Coronary artery (tissue), 2 donors: ENCODE data around the gene FAM228B.

ENCODE experiments used
- DNase-seq: peaks from one replicate; pipeline ENCODE4 v3.0.0-alpha.2; 2017; ENCODE audit warnings: low spot score
- H3K27ac ChIP-seq, 2 donors: fragments of 200-600 bp; sonication (generic); one replicate each; pipeline ENCODE4 v1.5.1; 2016 to 2019
- H3K4me3 ChIP-seq: fragments of 200-600 bp; sonication (generic); 2 replicates; pipeline ENCODE4 v1.5.1; 2016; ENCODE audit warnings: mild to moderate bottlenecking, moderate library complexity
- CTCF ChIP-seq: fragments of 200-600 bp; sonication (generic); IDR thresholded peaks from one replicate; pipeline ENCODE4 v1.5.1; 2019; ENCODE audit warnings: antibody characterized with exemption

Gene FAM228B

GRCh38 chr2:24208490-24208889 lies 85.2 kb downstream of the FAM228B start:
- no peak for DNase-seq
- Histone ChIP-seq H3K27ac (no peak overlapping the region), H3K4me3 (no peak overlapping the region)
- TF ChIP-seq CTCF: no peak

- Histone ChIP-seq H3K4me3 (no peak overlapping the region), H3K27ac (no peak overlapping the region)
- DNase-seq: no peak
- TF ChIP-seq CTCF: no peak
Measured at GRCh38 chr2:24209389-24210105, 86.3 kb downstream of the FAM228B start.

GRCh38 chr2:24210106-24210455 lies 86.8 kb downstream of the FAM228B start:
- no peak for TF ChIP-seq CTCF
- Histone ChIP-seq H3K4me3 (no peak overlapping the region), H3K27ac (no peak overlapping the region)
- no peak for DNase-seq

GRCh38 chr2:24210723-24211122 lies 87.5 kb downstream of the FAM228B start:
- Histone ChIP-seq H3K27ac (no peak overlapping the region), H3K4me3 (no peak overlapping the region)
- TF ChIP-seq CTCF: no peak
- no peak for DNase-seq

GRCh38 chr2:24211408-24211807 lies 88.1 kb downstream of the FAM228B start:
- H3K27ac ChIP-seq: no peak overlapping the region
- no peak overlapping the region for H3K4me3 ChIP-seq
- TF ChIP-seq CTCF: no peak
- no peak for DNase-seq

GRCh38 chr2:24214880-24215279 lies 91.6 kb downstream of the FAM228B start:
- Histone ChIP-seq H3K4me3 (no peak overlapping the region), H3K27ac (no peak overlapping the region)
- no peak for DNase-seq
- no peak for TF ChIP-seq CTCF
